Body of pancreas (tissue), 4 donors: ENCODE results near the gene TAS2R38. TPM values are rescaled to one million over a fixed set of nuclear protein-coding genes. Genes with fewer than 3 reads are reported as not detected.

Source experiments
- ATAC-seq: fragments of 150-250 bp; one replicate; pipeline ENCODE4 v1.9.1; 2016
- DNase-seq, 4 donors: peaks; one replicate each; pipeline ENCODE4 v3.0.0-alpha.2; 2019
- H3K27ac ChIP-seq, 4 donors: fragments of 200-600 bp; sonication (generic); 1 replicate in 3 of 4; 2 replicates in 1 of 4; pipeline versions ENCODE4 v1.5.1 to v1.6.1; 2016 to 2019; ENCODE audit warnings: mild to moderate bottlenecking in 1 of 4, mixed read lengths in 1 of 4, moderate library complexity in 1 of 4
- H3K27me3 ChIP-seq, 2 donors: fragments of 200-600 bp; sonication (generic); one replicate each; pipeline ENCODE4 v1.6.0; 2016; ENCODE audit warnings: mild to moderate bottlenecking in 1 of 2
- H3K36me3 ChIP-seq, 2 donors: fragments of 200-600 bp; sonication (generic); replicated peaks in 1 of 2; 2 replicates each; pipeline ENCODE4 v1.5.1; 2016; ENCODE audit warnings: low read depth in 2 of 2; ENCODE audit not compliant: insufficient read depth in 1 of 2
- H3K4me1 ChIP-seq: fragments of 200-600 bp; sonication (generic); one replicate; pipeline ENCODE4 v1.6.0; 2016
- H3K4me3 ChIP-seq, 2 donors: fragments of 200-600 bp; sonication (generic); 1 replicate in 1 of 2; 2 replicates in 1 of 2; pipeline ENCODE4 v1.5.1; 2016 to 2019
- H3K9me3 ChIP-seq, 3 donors: fragments of 200-600 bp; sonication (generic); 1 replicate in 2 of 3; 2 replicates in 1 of 3; pipeline ENCODE4 v1.5.1; 2016
- POLR2A ChIP-seq, 3 donors: fragments of 450-650 bp; IDR thresholded peaks; one replicate each; pipeline ENCODE4 v1.6.1; 2016; ENCODE audit warnings: antibody characterized with exemption in 3 of 3, mild to moderate bottlenecking in 2 of 3
- WGBS, 2 donors: methylation state at CpG; one replicate each; pipeline ENCODE4 v1.1.5; 2017; 5-methylcytosine and 5-hydroxymethylcytosine counted together
- intact Hi-C: fragments of 100-400 bp; cut with DNase I; formaldehyde crosslinking; loops from one replicate; pipeline ENCODE4 v1.15.1; 2023
- total RNA-seq, 2 donors: library from RNA; depleted of rRNA; stranded (reverse); fragments of >200 nt; gene quantifications; one replicate each; pipeline ENCODE4 v1.1.0, GENCODE V29; 2016
- TF ChIP-seq, protein P1 (sequence below), 7 experiments: fragments of 450-650 bp in 4 of 7; fragments of 200-600 bp in 3 of 7; sonication (generic) in 3 of 7; IDR thresholded peaks; one replicate each; pipeline ENCODE4 v1.5.1; 2016 to 2019; ENCODE audit warnings: antibody characterized with exemption in 7 of 7

Gene TAS2R38
- total RNA-seq, 2 donors from 2014 or later, result not detected

DNA sequence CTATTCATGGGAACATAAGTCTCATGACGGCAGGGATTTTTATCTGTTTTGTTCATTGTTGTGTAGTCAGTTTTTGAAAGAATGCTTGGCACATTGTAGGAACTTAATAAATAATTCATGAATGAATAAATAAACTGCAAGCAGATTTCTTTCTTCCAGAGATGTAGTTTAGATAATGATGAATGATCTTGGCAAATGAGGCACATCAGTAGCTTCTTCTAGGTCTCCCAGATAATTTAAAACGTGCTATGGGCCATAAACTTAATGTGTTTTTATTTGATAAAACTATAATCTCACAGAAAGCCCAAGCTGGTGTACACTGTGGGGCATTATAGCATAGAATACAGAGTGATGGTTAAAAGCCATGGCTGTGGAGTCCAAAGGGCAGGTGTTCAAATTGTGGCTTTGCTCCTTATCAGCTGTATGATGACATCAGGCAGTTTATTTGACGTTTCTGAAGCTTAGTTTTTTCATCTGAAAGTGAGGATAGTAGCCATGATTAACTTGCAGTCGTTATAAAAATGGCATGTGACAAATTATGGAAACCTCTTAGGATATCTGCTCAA, 25.6 kb upstream of the TAS2R38 start:
- no peak for TF ChIP-seq POLR2A (IDR thresholded peaks at IDR 0.05)
- TF ChIP-seq, protein P1, sequence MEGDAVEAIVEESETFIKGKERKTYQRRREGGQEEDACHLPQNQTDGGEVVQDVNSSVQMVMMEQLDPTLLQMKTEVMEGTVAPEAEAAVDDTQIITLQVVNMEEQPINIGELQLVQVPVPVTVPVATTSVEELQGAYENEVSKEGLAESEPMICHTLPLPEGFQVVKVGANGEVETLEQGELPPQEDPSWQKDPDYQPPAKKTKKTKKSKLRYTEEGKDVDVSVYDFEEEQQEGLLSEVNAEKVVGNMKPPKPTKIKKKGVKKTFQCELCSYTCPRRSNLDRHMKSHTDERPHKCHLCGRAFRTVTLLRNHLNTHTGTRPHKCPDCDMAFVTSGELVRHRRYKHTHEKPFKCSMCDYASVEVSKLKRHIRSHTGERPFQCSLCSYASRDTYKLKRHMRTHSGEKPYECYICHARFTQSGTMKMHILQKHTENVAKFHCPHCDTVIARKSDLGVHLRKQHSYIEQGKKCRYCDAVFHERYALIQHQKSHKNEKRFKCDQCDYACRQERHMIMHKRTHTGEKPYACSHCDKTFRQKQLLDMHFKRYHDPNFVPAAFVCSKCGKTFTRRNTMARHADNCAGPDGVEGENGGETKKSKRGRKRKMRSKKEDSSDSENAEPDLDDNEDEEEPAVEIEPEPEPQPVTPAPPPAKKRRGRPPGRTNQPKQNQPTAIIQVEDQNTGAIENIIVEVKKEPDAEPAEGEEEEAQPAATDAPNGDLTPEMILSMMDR (IDR thresholded peaks at IDR 0.05), result no peak
- Histone ChIP-seq H3K9me3 (no peaks in the 10 kb centered on the region), H3K4me1 (no peaks in the 10 kb centered on the region), H3K4me3 (no peak overlapping the region), H3K36me3 (no peaks in the 10 kb centered on the region), H3K27ac (no peak overlapping the region), H3K27me3 (no peaks in the 10 kb centered on the region)
- DNase-seq, result no peak
- ATAC-seq, result no peak
- intact Hi-C loops, result no loop called here
- 28 to 32% methylated on average over 4 of the region's 4 CpGs for WGBS, 2 donors

- H3K4me1 ChIP-seq, result no peaks in the 10 kb centered on the region
- DNase-seq (no peak), ATAC-seq (no peak)
- no peak overlapping the region for H3K27ac ChIP-seq
- no peaks in the 10 kb centered on the region for H3K36me3 ChIP-seq
- H3K9me3 ChIP-seq, result no peaks in the 10 kb centered on the region
- 88 to 94% methylated on average over 1 of the region's 1 CpG for WGBS, 2 donors
- intact Hi-C loops, result no loop called here
- TF ChIP-seq POLR2A (IDR thresholded peaks at IDR 0.05), result no peak
- TF ChIP-seq, protein P1 (IDR thresholded peaks at IDR 0.05), result no peak
- H3K27me3 ChIP-seq, result no peaks in the 10 kb centered on the region
- no peak overlapping the region for H3K4me3 ChIP-seq
Observed at GRCh38 chr7:141993354-141993753, 19.8 kb upstream of the TAS2R38 start.

DNA sequence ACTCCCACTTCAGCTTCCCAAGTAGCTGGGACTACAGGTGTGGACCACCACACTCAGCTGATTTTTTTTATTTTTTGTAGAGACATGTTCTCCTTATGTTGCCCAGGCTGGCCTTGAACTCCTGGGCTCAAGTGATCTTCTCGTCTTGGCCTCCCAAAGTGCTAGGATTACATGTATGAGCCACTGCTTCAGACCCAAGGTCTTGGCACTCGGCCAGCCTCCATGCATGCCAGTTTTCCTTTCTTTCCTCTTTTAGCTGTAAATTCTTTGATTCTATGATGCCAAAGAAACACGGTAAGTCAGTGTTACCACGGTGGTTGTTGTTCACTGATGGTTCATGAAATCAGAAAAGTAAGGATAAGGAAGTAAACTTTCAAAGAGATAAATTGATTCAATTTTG, 19.1 kb upstream of the TAS2R38 start:
- Histone ChIP-seq H3K27ac (no peak overlapping the region), H3K36me3 (no peaks in the 10 kb centered on the region), H3K9me3 (no peaks in the 10 kb centered on the region), H3K27me3 (no peaks in the 10 kb centered on the region), H3K4me1 (no peaks in the 10 kb centered on the region), H3K4me3 (no peak overlapping the region)
- intact Hi-C loops, result no loop called here
- 60 to 63% methylated on average over 4 of the region's 4 CpGs for WGBS, 2 donors
- peak in 1 of 4 donors; percentile 26 for DNase-seq
- TF ChIP-seq POLR2A (IDR thresholded peaks at IDR 0.05), result no peak
- TF ChIP-seq, protein P1 (IDR thresholded peaks at IDR 0.05), result no peak
- no peak for ATAC-seq

DNA sequence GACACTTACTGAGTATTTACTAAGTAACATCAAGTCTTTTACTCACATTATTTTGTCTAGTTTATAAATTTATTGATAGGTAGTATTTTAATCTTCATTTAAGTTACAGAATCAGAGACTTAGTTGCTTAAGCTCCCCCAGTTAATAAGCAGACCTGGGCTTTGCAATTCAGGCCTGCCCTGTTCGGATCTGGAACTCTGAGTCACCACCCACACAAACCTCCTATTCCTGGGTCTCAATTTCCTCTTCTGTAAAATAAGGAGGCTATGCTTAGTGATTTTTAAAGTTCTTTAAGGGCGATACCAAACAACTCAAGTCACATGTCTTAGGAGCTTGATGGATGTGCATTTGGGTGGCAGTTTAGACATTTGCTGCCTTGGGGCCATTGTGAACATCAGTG, 18.6 kb upstream of the TAS2R38 start:
- H3K27ac ChIP-seq, result no peak overlapping the region
- no peak for TF ChIP-seq POLR2A (IDR thresholded peaks at IDR 0.05)
- TF ChIP-seq, protein P1 (IDR thresholded peaks at IDR 0.05), result no peak
- ATAC-seq (no peak), DNase-seq (no peak)
- no peaks in the 10 kb centered on the region for H3K27me3 ChIP-seq
- 84% methylated on average over 2 of the region's 2 CpGs for WGBS, 2 donors
- H3K9me3 ChIP-seq, result no peaks in the 10 kb centered on the region
- H3K36me3 ChIP-seq, result no peaks in the 10 kb centered on the region
- intact Hi-C loops, result no loop called here
- no peaks in the 10 kb centered on the region for H3K4me1 ChIP-seq
- no peak overlapping the region for H3K4me3 ChIP-seq

DNA sequence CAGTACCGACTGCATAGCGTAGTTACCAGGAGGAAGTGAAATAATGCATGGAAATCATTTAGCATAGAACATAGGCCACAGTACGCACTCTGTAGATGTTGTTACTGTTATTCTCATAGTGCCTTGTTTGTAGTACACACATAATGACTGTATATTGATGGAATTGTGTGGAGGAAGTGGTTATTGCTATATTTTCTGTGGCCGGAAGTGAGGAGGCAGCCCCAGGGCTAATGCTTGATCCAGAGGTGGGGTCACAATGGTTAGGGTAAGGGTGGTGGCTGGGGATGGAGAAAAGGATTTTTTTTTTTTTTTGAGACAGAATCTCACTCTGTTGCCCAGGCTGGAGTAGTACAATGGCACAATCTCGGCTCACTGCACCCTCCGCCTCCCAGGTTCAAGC, 17.6 kb upstream of the TAS2R38 start:
- H3K9me3 ChIP-seq, result no peaks in the 10 kb centered on the region
- H3K4me1 ChIP-seq, result no peaks in the 10 kb centered on the region
- no peak for DNase-seq
- whole genome bisulfite sequencing, 2 donors, result 80 to 93% methylated on average over 6 of the region's 6 CpGs
- H3K27ac ChIP-seq, result no peak overlapping the region
- TF ChIP-seq POLR2A (IDR thresholded peaks at IDR 0.05), result no peak
- TF ChIP-seq, protein P1 (IDR thresholded peaks at IDR 0.05), result no peak
- no peak for ATAC-seq
- H3K36me3 ChIP-seq, result no peaks in the 10 kb centered on the region
- H3K4me3 ChIP-seq, result no peak overlapping the region
- H3K27me3 ChIP-seq, result no peaks in the 10 kb centered on the region
- intact Hi-C loops, result no loop called here
